ENCODE measurements around the gene TEX35.

TEX35 gene

GRCh38 chr1:178528228-178528952, 15.5 kb downstream of the TEX35 start:
- H3K36me3 ChIP-seq (ENCODE audit: insufficient read depth, low read depth, low read length), result no peaks in the 10 kb centered on the region
- H3K4me1 ChIP-seq (ENCODE audit: insufficient read depth, low read length), result no peaks in the 10 kb centered on the region

GRCh38 chr1:178528953-178529335, 16.0 kb downstream of the TEX35 start:
- no peaks in the 10 kb centered on the region for H3K27me3 ChIP-seq (ENCODE audit: insufficient read depth, low read length)
- H3K9me3 ChIP-seq (ENCODE audit: insufficient read depth, low read depth, low read length), result no peaks in the 10 kb centered on the region
- H3K4me3 ChIP-seq (ENCODE audit: low read length), result no peak overlapping the region
- no peaks in the 10 kb centered on the region for H3K36me3 ChIP-seq (ENCODE audit: insufficient read depth, low read depth, low read length)
- H3K9ac ChIP-seq (ENCODE audit: low read depth, low read length), result no peak overlapping the region
- no peaks in the 10 kb centered on the region for H3K4me1 ChIP-seq (ENCODE audit: insufficient read depth, low read length)
- no peak overlapping the region for H3K27ac ChIP-seq (ENCODE audit: low read length)

More at GRCh38 chr1:178528228-178528952, 15.5 kb downstream of the TEX35 start:
- Histone ChIP-seq H3K27me3 (ENCODE audit: insufficient read depth, low read length) (no peaks in the 10 kb centered on the region), H3K27ac (ENCODE audit: low read length) (no peak overlapping the region), H3K9ac (ENCODE audit: low read depth, low read length) (no peak overlapping the region), H3K4me3 (ENCODE audit: low read length) (no peak overlapping the region), H3K9me3 (ENCODE audit: insufficient read depth, low read depth, low read length) (no peaks in the 10 kb centered on the region)

GRCh38 chr1:178529364-178530036, 16.6 kb downstream of the TEX35 start:
- Histone ChIP-seq H3K4me1 (ENCODE audit: insufficient read depth, low read length) (no peaks in the 10 kb centered on the region), H3K36me3 (ENCODE audit: insufficient read depth, low read depth, low read length) (no peaks in the 10 kb centered on the region), H3K27me3 (ENCODE audit: insufficient read depth, low read length) (no peaks in the 10 kb centered on the region)

GRCh38 chr1:178530037-178530402, 17.1 kb downstream of the TEX35 start:
- Histone ChIP-seq H3K36me3 (ENCODE audit: insufficient read depth, low read depth, low read length) (no peaks in the 10 kb centered on the region), H3K4me1 (ENCODE audit: insufficient read depth, low read length) (no peaks in the 10 kb centered on the region), H3K4me3 (ENCODE audit: low read length) (no peak overlapping the region), H3K9me3 (ENCODE audit: insufficient read depth, low read depth, low read length) (no peaks in the 10 kb centered on the region), H3K27me3 (ENCODE audit: insufficient read depth, low read length) (no peaks in the 10 kb centered on the region), H3K27ac (ENCODE audit: low read length) (no peak overlapping the region), H3K9ac (ENCODE audit: low read depth, low read length) (no peak overlapping the region)

More at GRCh38 chr1:178529364-178530036, 16.6 kb downstream of the TEX35 start:
- no peak overlapping the region for H3K4me3 ChIP-seq (ENCODE audit: low read length)
- no peak overlapping the region for H3K9ac ChIP-seq (ENCODE audit: low read depth, low read length)
- no peak overlapping the region for H3K27ac ChIP-seq (ENCODE audit: low read length)
- H3K9me3 ChIP-seq (ENCODE audit: insufficient read depth, low read depth, low read length), result no peaks in the 10 kb centered on the region

- Histone ChIP-seq H3K4me3 (ENCODE audit: low read length) (no peak overlapping the region), H3K4me1 (ENCODE audit: insufficient read depth, low read length) (no peaks in the 10 kb centered on the region), H3K27me3 (ENCODE audit: insufficient read depth, low read length) (no peaks in the 10 kb centered on the region), H3K9ac (ENCODE audit: low read depth, low read length) (no peak overlapping the region), H3K36me3 (ENCODE audit: insufficient read depth, low read depth, low read length) (no peaks in the 10 kb centered on the region), H3K9me3 (ENCODE audit: insufficient read depth, low read depth, low read length) (no peaks in the 10 kb centered on the region), H3K27ac (ENCODE audit: low read length) (no peak overlapping the region)
These were observed 17.6 kb downstream of the TEX35 start for GRCh38 chr1:178530502-178530901.

GRCh38 chr1:178531887-178532286, 19.0 kb downstream of the TEX35 start:
- no peaks in the 10 kb centered on the region for H3K4me1 ChIP-seq (ENCODE audit: insufficient read depth, low read length)
- H3K27me3 ChIP-seq (ENCODE audit: insufficient read depth, low read length), result no peaks in the 10 kb centered on the region
- no peak overlapping the region for H3K27ac ChIP-seq (ENCODE audit: low read length)
- H3K4me3 ChIP-seq (ENCODE audit: low read length), result no peak overlapping the region
- H3K36me3 ChIP-seq (ENCODE audit: insufficient read depth, low read depth, low read length), result no peaks in the 10 kb centered on the region
- no peaks in the 10 kb centered on the region for H3K9me3 ChIP-seq (ENCODE audit: insufficient read depth, low read depth, low read length)
- H3K9ac ChIP-seq (ENCODE audit: low read depth, low read length), result no peak overlapping the region

GRCh38 chr1:178532392-178532791, 19.5 kb downstream of the TEX35 start:
- no peaks in the 10 kb centered on the region for H3K9me3 ChIP-seq (ENCODE audit: insufficient read depth, low read depth, low read length)
- H3K9ac ChIP-seq (ENCODE audit: low read depth, low read length), result no peak overlapping the region
- H3K27me3 ChIP-seq (ENCODE audit: insufficient read depth, low read length), result no peaks in the 10 kb centered on the region
- H3K4me3 ChIP-seq (ENCODE audit: low read length), result peak overlapping the region; percentile 38; the same call in 1 of the 2 replicates
- no peaks in the 10 kb centered on the region for H3K36me3 ChIP-seq (ENCODE audit: insufficient read depth, low read depth, low read length)
- no peaks in the 10 kb centered on the region for H3K4me1 ChIP-seq (ENCODE audit: insufficient read depth, low read length)
- H3K27ac ChIP-seq (ENCODE audit: low read length), result no peak overlapping the region

- Histone ChIP-seq H3K9me3 (ENCODE audit: insufficient read depth, low read depth, low read length) (no peaks in the 10 kb centered on the region), H3K27ac (ENCODE audit: low read length) (no peak overlapping the region), H3K4me3 (ENCODE audit: low read length) (no peak overlapping the region), H3K9ac (ENCODE audit: low read depth, low read length) (no peak overlapping the region), H3K36me3 (ENCODE audit: insufficient read depth, low read depth, low read length) (no peaks in the 10 kb centered on the region), H3K27me3 (ENCODE audit: insufficient read depth, low read length) (no peaks in the 10 kb centered on the region), H3K4me1 (ENCODE audit: insufficient read depth, low read length) (no peaks in the 10 kb centered on the region)
These were observed 20.4 kb downstream of the TEX35 start for GRCh38 chr1:178533121-178533946.

GRCh38 chr1:178534137-178534868, 21.4 kb downstream of the TEX35 start:
- H3K27ac ChIP-seq (ENCODE audit: low read length), result no peak overlapping the region
- no peak overlapping the region for H3K9ac ChIP-seq (ENCODE audit: low read depth, low read length)
- no peaks in the 10 kb centered on the region for H3K27me3 ChIP-seq (ENCODE audit: insufficient read depth, low read length)

GRCh38 chr1:178536329-178536728, 23.4 kb downstream of the TEX35 start:
- Histone ChIP-seq H3K4me1 (ENCODE audit: insufficient read depth, low read length) (no peaks in the 10 kb centered on the region), H3K27ac (ENCODE audit: low read length) (no peak overlapping the region), H3K9me3 (ENCODE audit: insufficient read depth, low read depth, low read length) (no peaks in the 10 kb centered on the region), H3K36me3 (ENCODE audit: insufficient read depth, low read depth, low read length) (no peaks in the 10 kb centered on the region), H3K9ac (ENCODE audit: low read depth, low read length) (no peak overlapping the region), H3K4me3 (ENCODE audit: low read length) (no peak overlapping the region), H3K27me3 (ENCODE audit: insufficient read depth, low read length) (no peaks in the 10 kb centered on the region)

More at GRCh38 chr1:178534137-178534868, 21.4 kb downstream of the TEX35 start:
- Histone ChIP-seq H3K4me3 (ENCODE audit: low read length) (no peak overlapping the region), H3K36me3 (ENCODE audit: insufficient read depth, low read depth, low read length) (no peaks in the 10 kb centered on the region), H3K4me1 (ENCODE audit: insufficient read depth, low read length) (no peaks in the 10 kb centered on the region), H3K9me3 (ENCODE audit: insufficient read depth, low read depth, low read length) (no peaks in the 10 kb centered on the region)

- no peak overlapping the region for H3K9ac ChIP-seq (ENCODE audit: low read depth, low read length)
These were observed 24.0 kb downstream of the TEX35 start for GRCh38 chr1:178536844-178537371.

More at GRCh38 chr1:178536844-178537371, 24.0 kb downstream of the TEX35 start:
- Histone ChIP-seq H3K27ac (ENCODE audit: low read length) (no peak overlapping the region), H3K27me3 (ENCODE audit: insufficient read depth, low read length) (no peaks in the 10 kb centered on the region), H3K9me3 (ENCODE audit: insufficient read depth, low read depth, low read length) (no peaks in the 10 kb centered on the region), H3K36me3 (ENCODE audit: insufficient read depth, low read depth, low read length) (no peaks in the 10 kb centered on the region), H3K4me1 (ENCODE audit: insufficient read depth, low read length) (no peaks in the 10 kb centered on the region), H3K4me3 (ENCODE audit: low read length) (no peak overlapping the region)
